PFSK-1 (cell line): ENCODE results near the gene MVK.

Source experiments
- FOXP2 ChIP-seq: optimal IDR thresholded peaks from 2 replicates; pipeline ENCODE3; 2011; ENCODE audit warnings: borderline replicate concordance, control low read depth, inconsistent platforms; ENCODE audit not compliant: insufficient read depth; ENCODE audit errors: extremely low read length, extremely low read depth
- POLR2AphosphoS5 ChIP-seq: IDR thresholded peaks from 2 replicates; pipeline ENCODE4 v1.6.1; 2012; ENCODE audit warnings: low read depth, mild to moderate bottlenecking, control low read depth, low read length, moderate library complexity
- SIN3A ChIP-seq: IDR thresholded peaks from 2 replicates; pipeline ENCODE4 v1.6.1; 2012; ENCODE audit warnings: mild to moderate bottlenecking, low read length, moderate library complexity, borderline replicate concordance; ENCODE audit not compliant: insufficient read depth
- TAF1 ChIP-seq: IDR thresholded peaks from 2 replicates; pipeline ENCODE4 v1.6.1; 2012; ENCODE audit warnings: low read length, control low read depth, borderline replicate concordance; ENCODE audit not compliant: insufficient read depth
- TF ChIP-seq, protein P1 (sequence below), 2 experiments: IDR thresholded peaks; 2 replicates each; pipeline versions ENCODE4 v1.6.1 to v1.8.0; 2011 to 2012; ENCODE audit warnings: low read depth in 2 of 2, low read length in 2 of 2, control low read depth in 1 of 2, inconsistent platforms in 1 of 2, mild to moderate bottlenecking in 1 of 2, moderate library complexity in 1 of 2; ENCODE audit not compliant: insufficient read depth in 1 of 2

Gene MVK

DNA sequence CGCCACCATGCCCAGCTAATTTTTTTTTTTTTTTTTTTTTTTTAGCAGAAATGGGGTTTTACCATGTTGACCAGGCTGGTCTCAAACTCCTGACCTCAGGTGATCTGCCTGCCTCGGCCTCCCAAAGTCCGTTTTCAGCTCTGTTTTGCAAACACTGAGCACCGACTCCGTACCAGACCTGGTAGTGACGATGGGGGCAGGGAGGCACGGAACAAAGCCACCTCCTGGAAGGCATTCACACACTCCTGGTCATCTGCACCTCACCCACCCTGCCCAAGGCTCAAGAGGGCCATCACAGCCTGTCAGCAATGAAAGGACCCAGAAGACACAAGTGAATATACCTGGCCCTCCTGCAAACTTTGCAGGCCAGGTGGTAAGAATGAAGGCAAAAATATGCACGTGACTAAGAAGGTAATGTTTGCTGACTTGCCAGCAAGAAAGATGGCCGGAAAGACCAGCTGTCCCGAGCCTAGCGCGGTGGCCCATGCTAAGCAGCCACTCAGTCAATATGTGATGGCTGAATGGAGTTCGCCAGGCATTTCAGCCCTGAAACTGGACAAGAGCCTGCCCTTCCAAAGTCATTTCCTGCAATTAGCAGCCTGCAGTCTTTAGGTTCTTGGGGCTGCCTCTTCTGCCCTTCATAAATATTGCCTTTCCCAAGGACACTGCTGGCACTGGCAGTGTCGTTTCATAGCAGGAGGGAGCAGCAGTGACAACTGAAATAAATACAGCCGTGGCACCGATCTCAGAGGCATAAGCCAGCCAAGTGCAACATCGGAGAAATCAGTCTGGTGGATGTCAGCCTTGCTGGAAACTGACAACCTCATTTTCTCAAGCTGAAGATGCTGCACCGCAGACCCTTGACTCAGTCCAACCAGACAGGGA, 17.9 kb upstream of the MVK start:
- no peak for TF ChIP-seq FOXP2
- TF ChIP-seq POLR2AphosphoS5 = no peak
- TF ChIP-seq TAF1 = no peak
- TF ChIP-seq, protein P1, sequence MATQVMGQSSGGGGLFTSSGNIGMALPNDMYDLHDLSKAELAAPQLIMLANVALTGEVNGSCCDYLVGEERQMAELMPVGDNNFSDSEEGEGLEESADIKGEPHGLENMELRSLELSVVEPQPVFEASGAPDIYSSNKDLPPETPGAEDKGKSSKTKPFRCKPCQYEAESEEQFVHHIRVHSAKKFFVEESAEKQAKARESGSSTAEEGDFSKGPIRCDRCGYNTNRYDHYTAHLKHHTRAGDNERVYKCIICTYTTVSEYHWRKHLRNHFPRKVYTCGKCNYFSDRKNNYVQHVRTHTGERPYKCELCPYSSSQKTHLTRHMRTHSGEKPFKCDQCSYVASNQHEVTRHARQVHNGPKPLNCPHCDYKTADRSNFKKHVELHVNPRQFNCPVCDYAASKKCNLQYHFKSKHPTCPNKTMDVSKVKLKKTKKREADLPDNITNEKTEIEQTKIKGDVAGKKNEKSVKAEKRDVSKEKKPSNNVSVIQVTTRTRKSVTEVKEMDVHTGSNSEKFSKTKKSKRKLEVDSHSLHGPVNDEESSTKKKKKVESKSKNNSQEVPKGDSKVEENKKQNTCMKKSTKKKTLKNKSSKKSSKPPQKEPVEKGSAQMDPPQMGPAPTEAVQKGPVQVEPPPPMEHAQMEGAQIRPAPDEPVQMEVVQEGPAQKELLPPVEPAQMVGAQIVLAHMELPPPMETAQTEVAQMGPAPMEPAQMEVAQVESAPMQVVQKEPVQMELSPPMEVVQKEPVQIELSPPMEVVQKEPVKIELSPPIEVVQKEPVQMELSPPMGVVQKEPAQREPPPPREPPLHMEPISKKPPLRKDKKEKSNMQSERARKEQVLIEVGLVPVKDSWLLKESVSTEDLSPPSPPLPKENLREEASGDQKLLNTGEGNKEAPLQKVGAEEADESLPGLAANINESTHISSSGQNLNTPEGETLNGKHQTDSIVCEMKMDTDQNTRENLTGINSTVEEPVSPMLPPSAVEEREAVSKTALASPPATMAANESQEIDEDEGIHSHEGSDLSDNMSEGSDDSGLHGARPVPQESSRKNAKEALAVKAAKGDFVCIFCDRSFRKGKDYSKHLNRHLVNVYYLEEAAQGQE (IDR thresholded peaks at IDR 0.05; ENCODE audit: insufficient read depth in 1 of 2, low read depth in 2 of 2, low read length in 2 of 2) = no peak
- TF ChIP-seq SIN3A = no peak

DNA sequence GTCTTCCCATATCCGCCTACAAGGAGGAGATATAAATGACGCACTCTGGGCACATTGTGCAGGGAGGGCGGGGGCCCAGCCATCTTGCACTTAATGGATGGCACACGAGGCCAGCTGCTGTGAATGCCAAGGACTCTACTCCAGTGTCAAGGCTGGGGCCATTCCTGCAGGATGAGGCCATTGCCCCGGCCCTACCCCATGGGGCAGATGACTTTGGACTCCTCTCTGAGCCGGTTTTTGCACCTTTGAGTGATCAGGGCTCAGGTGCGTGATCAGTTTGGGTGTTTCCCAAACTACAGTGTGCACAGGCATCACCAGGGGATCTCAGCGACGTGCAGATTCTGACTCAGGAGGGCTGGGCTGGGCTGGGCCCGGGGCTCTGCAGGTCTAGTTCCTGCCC, 16.4 kb upstream of the MVK start:
- TF ChIP-seq FOXP2 (no peak), POLR2AphosphoS5 (no peak), TAF1 (no peak), SIN3A (no peak)
- TF ChIP-seq, protein P1 (IDR thresholded peaks at IDR 0.05; ENCODE audit: insufficient read depth in 1 of 2, low read depth in 2 of 2, low read length in 2 of 2) = no peak

DNA sequence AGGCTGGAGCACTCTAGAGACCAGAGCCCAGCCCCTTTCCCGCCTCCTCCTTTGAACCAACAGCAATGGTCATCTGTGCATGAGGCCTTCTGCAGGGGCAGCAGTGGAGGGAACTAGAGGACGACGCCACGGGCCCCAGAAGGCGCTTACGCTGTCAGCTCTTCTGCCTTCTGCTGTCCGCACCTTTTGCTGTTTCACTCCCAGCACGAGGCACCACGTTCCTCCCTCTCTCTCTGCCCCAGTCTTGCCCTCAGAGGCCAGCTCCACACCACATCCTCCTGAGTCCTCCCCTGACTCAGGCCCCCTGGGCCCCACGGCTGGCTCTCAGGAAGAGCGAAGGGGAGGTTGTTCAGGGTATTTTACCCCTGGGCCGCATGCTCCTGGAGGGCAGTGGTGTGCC, 15.8 kb upstream of the MVK start:
- TF ChIP-seq POLR2AphosphoS5 (no peak), SIN3A (no peak), FOXP2 (no peak), TAF1 (no peak)
- TF ChIP-seq, protein P1 (IDR thresholded peaks at IDR 0.05; ENCODE audit: insufficient read depth in 1 of 2, low read depth in 2 of 2, low read length in 2 of 2) = no peak

DNA sequence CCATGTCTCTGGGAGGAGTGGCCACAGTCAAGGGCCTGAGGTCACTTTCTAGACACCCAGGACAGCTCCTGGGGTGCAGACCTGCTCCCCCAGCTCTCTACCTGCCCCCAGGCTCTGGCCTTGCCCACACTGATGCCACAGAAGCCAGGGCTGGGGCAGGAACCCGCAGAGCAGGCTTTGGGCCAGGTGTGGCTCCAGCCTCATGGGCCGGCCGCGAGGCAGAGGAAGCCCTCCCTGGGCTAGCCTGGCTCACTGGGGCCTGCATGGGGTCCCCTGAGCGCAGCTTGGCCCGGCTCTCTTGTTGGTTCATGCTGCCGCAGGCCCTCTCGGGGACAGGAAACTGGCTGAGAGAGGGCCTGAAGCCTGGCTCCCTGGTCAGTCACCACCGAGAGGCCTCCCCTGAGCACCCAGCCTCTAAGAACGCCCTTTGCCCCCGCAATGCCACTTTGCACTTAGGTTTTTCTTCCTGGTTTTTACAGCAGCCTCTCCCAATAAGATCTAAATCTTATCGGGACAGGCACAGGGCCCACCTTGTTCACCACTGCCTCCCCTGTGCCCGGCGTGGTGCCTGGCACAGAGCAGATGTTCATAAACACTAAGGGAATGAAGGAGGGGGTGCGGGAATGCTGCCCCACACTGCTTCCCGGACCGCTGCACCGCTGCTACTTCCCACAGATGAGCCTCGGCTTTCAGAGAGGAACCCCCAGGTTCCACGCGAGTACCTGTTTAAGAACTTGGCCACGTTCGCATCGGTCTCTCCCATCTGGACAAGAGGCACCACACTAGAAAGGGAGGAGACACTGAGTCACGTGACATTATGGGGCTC, 15.0 kb upstream of the MVK start:
- TF ChIP-seq TAF1 (no peak), SIN3A (no peak), POLR2AphosphoS5 (no peak)
- TF ChIP-seq, protein P1 (IDR thresholded peaks at IDR 0.05; ENCODE audit: insufficient read depth in 1 of 2, low read depth in 2 of 2, low read length in 2 of 2) = no peak
